ENCODE results near the gene BARHL1.

- TF ChIP-seq, protein P1, sequence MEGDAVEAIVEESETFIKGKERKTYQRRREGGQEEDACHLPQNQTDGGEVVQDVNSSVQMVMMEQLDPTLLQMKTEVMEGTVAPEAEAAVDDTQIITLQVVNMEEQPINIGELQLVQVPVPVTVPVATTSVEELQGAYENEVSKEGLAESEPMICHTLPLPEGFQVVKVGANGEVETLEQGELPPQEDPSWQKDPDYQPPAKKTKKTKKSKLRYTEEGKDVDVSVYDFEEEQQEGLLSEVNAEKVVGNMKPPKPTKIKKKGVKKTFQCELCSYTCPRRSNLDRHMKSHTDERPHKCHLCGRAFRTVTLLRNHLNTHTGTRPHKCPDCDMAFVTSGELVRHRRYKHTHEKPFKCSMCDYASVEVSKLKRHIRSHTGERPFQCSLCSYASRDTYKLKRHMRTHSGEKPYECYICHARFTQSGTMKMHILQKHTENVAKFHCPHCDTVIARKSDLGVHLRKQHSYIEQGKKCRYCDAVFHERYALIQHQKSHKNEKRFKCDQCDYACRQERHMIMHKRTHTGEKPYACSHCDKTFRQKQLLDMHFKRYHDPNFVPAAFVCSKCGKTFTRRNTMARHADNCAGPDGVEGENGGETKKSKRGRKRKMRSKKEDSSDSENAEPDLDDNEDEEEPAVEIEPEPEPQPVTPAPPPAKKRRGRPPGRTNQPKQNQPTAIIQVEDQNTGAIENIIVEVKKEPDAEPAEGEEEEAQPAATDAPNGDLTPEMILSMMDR (IDR thresholded peaks at IDR 0.05 in 2 of 3, conservative IDR thresholded peaks at IDR 0.05 in 1 of 3; ENCODE audit: borderline replicate concordance in 1 of 3, insufficient read depth in 1 of 3, low read depth in 2 of 3, low read length in 2 of 3), result no peak
- TF ChIP-seq POLR2A (IDR thresholded peaks at IDR 0.05; ENCODE audit: borderline replicate concordance, extremely low read depth, insufficient read depth, insufficient read length) (no peak), EGR1 (IDR thresholded peaks at IDR 0.05; ENCODE audit: low read depth) (no peak), FOSL1 (IDR thresholded peaks at IDR 0.05; ENCODE audit: low read depth) (no peak), RAD21 (IDR thresholded peaks at IDR 0.05; ENCODE audit: low read depth) (no peak), EZH2phosphoT487 (IDR thresholded peaks at IDR 0.05; ENCODE audit: borderline replicate concordance) (no peak), EZH2 (IDR thresholded peaks at IDR 0.05) (no peak), REST (IDR thresholded peaks at IDR 0.05; ENCODE audit: low read depth) (no peak), ATF3 (IDR thresholded peaks at IDR 0.05) (no peak)
These were observed 51.9 kb downstream of the BARHL1 start for GRCh38 chr9:132634327-132634726.

Measured in HCT116 (cell line).